ENCODE measurements around the gene ZFAND2A.
"Not testable (repeated sequence)": the region's sequence is repeated elsewhere in the genome, so short reads cannot be mapped to it uniquely, and the experiment has no call there.

Gene ZFAND2A

DNA sequence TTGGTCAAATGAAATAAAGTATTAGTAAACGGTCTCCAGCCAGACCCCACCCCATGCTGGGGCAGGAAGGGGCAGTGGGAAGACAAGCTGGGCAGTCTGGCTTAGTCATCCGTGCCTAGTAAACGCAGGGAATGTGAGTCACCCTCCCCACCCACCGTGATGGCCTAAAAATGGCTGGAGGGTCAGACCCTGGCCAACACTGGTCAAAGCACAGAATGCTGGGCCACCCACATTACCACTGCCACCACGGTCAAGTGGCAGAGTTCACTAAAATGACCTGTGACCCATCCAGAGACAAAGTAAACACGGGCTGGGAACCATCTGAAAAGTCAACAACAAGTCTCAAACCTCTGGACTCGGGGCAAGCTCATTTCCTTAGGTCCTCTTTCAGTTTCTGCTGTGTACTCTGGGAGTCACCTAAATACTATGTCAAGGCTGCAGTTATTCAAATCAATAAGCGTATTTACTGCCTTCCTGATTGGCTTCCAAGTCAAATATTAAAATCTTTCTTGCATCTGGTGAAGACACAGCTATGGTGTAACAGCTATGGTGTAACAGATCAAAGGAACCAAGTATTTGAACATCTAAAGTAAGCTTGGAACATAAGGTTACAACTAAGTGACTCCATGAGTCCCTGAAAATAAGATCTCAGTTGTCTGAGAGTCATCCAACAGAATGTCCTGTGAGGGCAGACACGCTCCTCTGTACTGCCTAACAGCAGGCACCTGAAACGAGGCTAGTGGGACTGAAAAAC lies 3.0 kb downstream of the ZFAND2A start:
- DNase-seq (ENCODE audit: low read depth in 2 of 2) = peak in 1 of 2 donors; percentile 43
- no peak overlapping the region for H3K4me3 ChIP-seq (replicated peaks in 1 of 2; ENCODE audit: low read depth in 2 of 2, low read length in 2 of 2)
- TF ChIP-seq, protein P1, sequence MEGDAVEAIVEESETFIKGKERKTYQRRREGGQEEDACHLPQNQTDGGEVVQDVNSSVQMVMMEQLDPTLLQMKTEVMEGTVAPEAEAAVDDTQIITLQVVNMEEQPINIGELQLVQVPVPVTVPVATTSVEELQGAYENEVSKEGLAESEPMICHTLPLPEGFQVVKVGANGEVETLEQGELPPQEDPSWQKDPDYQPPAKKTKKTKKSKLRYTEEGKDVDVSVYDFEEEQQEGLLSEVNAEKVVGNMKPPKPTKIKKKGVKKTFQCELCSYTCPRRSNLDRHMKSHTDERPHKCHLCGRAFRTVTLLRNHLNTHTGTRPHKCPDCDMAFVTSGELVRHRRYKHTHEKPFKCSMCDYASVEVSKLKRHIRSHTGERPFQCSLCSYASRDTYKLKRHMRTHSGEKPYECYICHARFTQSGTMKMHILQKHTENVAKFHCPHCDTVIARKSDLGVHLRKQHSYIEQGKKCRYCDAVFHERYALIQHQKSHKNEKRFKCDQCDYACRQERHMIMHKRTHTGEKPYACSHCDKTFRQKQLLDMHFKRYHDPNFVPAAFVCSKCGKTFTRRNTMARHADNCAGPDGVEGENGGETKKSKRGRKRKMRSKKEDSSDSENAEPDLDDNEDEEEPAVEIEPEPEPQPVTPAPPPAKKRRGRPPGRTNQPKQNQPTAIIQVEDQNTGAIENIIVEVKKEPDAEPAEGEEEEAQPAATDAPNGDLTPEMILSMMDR (IDR thresholded peaks at IDR 0.05; ENCODE audit: low read depth, low read length) = no peak

DNA sequence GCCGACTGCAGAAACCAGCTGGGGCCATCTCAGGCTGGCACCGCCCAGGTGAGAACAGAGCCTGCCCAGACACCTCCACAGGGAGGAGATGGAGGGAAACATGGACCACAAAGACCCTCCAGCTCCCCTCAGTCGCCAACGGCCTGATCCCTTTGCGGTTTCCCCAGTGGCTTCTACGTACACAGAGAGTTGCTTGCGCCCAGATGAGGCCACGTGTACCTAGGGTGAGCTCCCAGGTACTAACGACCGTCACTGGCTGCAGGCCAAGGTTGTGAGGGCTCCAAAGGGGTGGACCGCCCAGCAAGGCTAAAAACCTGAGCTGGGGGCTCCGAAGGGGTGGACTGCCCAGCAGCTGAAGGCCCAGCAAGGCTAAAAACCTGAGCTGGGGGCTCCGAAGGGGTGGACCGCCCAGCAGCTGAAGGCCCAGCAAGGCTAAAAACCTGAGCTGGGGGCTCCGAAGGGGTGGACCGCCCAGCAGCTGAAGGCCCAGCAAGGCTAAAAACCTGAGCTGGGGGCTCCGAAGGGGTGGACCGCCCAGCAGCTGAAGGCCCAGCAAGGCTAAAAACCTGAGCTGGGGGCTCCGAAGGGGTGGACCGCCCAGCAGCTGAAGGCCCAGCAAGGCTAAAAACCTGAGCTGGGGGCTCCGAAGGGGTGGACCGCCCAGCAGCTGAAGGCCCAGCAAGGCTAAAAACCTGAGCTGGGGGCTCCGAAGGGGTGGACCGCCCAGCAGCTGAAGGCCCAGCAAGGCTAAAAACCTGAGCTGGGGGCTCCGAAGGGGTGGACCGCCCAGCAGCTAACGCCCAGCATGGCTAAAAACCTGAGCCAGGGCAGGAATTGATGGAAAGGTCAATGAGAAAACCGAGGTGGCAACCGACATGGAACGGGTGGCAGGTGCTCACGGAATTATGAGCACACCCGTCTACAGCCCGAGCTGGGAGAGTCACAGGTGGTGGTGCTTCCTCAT lies 3.9 kb downstream of the ZFAND2A start:
- DNase-seq (ENCODE audit: low read depth in 2 of 2); H3K4me3 ChIP-seq (replicated peaks in 1 of 2; ENCODE audit: low read depth in 2 of 2, low read length in 2 of 2): not testable (repeated sequence)

DNA sequence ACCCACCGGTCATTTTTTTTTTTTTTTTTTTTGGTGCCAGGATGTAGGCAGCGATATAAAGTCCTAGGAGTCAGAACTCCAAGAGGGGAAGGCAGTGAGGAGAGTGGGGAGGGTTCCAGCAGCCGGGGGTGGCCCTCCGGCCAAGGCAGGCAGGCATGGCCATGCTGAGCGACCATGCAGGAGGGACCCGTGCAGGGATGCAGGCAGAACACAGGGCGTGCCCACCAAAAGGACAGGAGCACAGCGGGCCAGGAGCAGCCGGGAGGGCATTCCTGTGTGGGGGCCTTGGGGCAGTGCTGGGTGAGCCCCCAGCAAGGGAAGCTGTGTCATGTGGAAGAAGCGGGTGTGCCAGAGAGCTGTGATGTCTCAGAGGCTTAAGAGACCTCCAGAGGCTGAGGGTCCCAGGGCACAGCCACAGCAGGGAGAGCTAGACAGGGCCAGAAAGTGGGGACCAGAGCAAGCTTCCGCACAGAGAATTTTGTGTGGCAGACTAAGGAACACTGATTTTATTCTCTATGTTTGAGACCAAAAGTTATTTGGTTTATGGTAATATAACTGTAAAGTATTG lies 5.7 kb downstream of the ZFAND2A start:
- H3K4me3 ChIP-seq (replicated peaks in 1 of 2; ENCODE audit: low read depth in 2 of 2, low read length in 2 of 2) = no peak overlapping the region
- TF ChIP-seq, protein P1 (IDR thresholded peaks at IDR 0.05; ENCODE audit: low read depth, low read length) = no peak
- DNase-seq (ENCODE audit: low read depth in 2 of 2) = no peak

DNA sequence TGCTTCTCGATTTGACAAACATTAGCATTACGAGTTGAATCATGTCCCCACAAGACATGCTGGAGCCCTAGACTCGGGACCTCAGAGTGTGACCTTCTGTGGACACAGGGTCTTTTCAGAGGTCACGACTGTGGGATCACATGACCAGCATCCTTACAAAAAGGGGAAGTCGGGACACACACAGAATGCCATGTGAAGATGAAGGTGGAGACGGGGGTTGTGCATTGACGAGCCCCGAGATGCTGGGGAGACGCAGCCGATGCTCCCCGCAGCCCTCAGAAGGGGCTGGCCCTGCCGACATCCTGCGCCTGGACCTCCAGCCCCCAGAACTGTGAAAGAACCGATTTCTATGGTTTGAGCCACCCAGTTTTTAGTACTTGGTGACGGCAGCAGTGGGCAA lies 7.5 kb downstream of the ZFAND2A start:
- DNase-seq (ENCODE audit: low read depth in 2 of 2) = no peak
- H3K4me3 ChIP-seq (replicated peaks in 1 of 2; ENCODE audit: low read depth in 2 of 2, low read length in 2 of 2) = no peak overlapping the region
- TF ChIP-seq, protein P1 (IDR thresholded peaks at IDR 0.05; ENCODE audit: low read depth, low read length) = no peak

DNA sequence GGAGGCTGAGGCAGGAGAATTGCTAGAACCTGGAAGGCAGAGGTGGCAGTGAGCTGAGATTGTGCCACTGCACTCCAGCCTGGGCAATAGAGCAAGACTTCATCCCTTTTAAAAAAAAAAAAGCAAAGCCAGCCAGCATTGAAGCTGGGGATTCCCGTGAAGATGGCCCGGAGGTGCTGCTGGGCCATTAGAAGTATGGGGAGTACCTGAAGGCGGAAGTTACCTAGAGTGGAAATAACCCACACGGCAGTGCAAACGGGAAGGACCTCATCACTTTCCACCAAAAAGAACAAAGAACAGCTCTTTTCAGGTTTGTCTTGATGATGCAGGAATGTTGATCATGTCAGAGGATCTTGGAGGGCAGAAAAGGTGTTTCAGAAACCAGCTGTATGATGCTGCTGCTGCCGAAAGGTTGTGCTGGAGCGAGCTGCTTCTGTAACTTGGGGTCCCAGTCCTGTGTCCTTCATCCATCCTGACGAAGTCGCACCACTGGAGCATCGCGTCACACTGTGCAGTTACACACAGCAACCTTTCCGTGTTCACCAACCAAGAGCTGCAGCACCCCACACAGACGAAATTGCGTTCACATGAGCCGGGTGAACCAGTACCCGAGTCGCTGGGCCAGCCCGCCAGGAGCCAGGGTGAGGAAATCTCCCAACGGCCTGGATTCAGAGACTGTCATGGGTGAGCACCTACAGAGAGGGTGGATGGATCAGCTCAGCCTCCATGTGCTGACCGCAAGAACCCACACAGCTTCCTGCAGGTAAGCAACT lies 8.2 kb downstream of the ZFAND2A start:
- DNase-seq (ENCODE audit: low read depth in 2 of 2) = no peak
- TF ChIP-seq, protein P1 (IDR thresholded peaks at IDR 0.05; ENCODE audit: low read depth, low read length) = no peak
- no peak overlapping the region for H3K4me3 ChIP-seq (replicated peaks in 1 of 2; ENCODE audit: low read depth in 2 of 2, low read length in 2 of 2)

DNA sequence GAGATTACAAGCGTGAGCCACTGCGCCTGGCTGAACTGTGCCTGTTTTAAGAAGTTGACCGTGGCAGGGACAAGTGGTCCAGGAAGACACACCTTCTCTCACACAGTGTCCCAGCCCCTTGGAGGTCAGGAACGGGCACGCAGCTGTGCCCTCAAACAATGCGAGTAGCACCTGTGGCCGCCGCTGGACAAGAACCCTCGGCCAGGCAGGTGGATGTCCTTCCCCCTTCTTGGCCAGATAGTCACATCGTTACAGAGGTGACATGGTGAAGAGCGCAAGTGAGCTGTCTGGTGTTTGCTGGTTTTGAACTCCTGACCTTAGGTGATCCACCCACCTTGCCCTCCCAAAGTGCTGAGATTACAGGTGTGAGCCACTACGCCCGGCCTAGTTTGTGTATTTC lies 8.8 kb downstream of the ZFAND2A start:
- TF ChIP-seq, protein P1 (IDR thresholded peaks at IDR 0.05; ENCODE audit: low read depth, low read length) = no peak
- no peak overlapping the region for H3K4me3 ChIP-seq (replicated peaks in 1 of 2; ENCODE audit: low read depth in 2 of 2, low read length in 2 of 2)
- DNase-seq (ENCODE audit: low read depth in 2 of 2) = no peak

Data from cardiac fibroblast (primary cell).